Measurements from ENCODE around the gene MACF1. TPM values are rescaled to one million over a fixed set of nuclear protein-coding genes. Genes with fewer than 3 reads are reported as not detected.

Gene MACF1
- total RNA-seq, 2 donors from 2014 or later, result 263 to 280 TPM

GRCh38 chr1:39328095-39328494 lies 123.6 kb downstream of the MACF1 start:
- DNase-seq, result no peak
- intact Hi-C loops (cut with DNase I), result no loop called here
- ATAC-seq, result no peak

- ATAC-seq, result no peak
Measured at GRCh38 chr1:39328586-39329121, 124.2 kb downstream of the MACF1 start.

GRCh38 chr1:39331647-39332046 lies 127.2 kb downstream of the MACF1 start:
- intact Hi-C loops (cut with DNase I), result no loop called here
- ATAC-seq, result no peak
- DNase-seq, result no peak

More at GRCh38 chr1:39328586-39329121, 124.2 kb downstream of the MACF1 start:
- no peak for DNase-seq
- intact Hi-C loops (cut with DNase I), result no loop called here

- ATAC-seq, result peak in 1 of 2 donors; percentile 50
- no peak for DNase-seq
- intact Hi-C loops (cut with DNase I), result no loop called here
Measured at GRCh38 chr1:39332291-39332690, 127.8 kb downstream of the MACF1 start.

GRCh38 chr1:39332828-39333227 lies 128.3 kb downstream of the MACF1 start:
- no peak for ATAC-seq

GRCh38 chr1:39333296-39333695 lies 128.8 kb downstream of the MACF1 start:
- DNase-seq (no peak), ATAC-seq (no peak)
- intact Hi-C loops (cut with DNase I), result no loop called here

More at GRCh38 chr1:39332828-39333227, 128.3 kb downstream of the MACF1 start:
- intact Hi-C loops (cut with DNase I), result no loop called here
- no peak for DNase-seq

- no peak for DNase-seq
- intact Hi-C loops (cut with DNase I), result no loop called here
- ATAC-seq, result no peak
Measured at GRCh38 chr1:39335216-39335615, 130.7 kb downstream of the MACF1 start.

- no peak for ATAC-seq
- no peak for DNase-seq
- intact Hi-C loops (cut with DNase I), result no loop called here
Measured at GRCh38 chr1:39337067-39337466, 132.6 kb downstream of the MACF1 start.

- intact Hi-C loops (cut with DNase I), result no loop called here
- DNase-seq, result no peak
- ATAC-seq, result no peak
Measured at GRCh38 chr1:39342776-39343175, 138.3 kb downstream of the MACF1 start.

- ATAC-seq, result no peak
- DNase-seq, result no peak
- intact Hi-C loops (cut with DNase I), result no loop called here
Measured at GRCh38 chr1:39344394-39345154, 140.1 kb downstream of the MACF1 start.

GRCh38 chr1:39346872-39347271 lies 142.4 kb downstream of the MACF1 start:
- no peak for DNase-seq
- intact Hi-C loops (cut with DNase I), result no loop called here
- no peak for ATAC-seq

- ATAC-seq, result no peak
- intact Hi-C loops (cut with DNase I), result no loop called here
- no peak for DNase-seq
Measured at GRCh38 chr1:39348278-39348677, 143.8 kb downstream of the MACF1 start.

- DNase-seq (no peak), ATAC-seq (no peak)
- intact Hi-C loops (cut with DNase I), result no loop called here
Measured at GRCh38 chr1:39352881-39353280, 148.4 kb downstream of the MACF1 start.

GRCh38 chr1:39354572-39354971 lies 150.1 kb downstream of the MACF1 start:
- intact Hi-C loops (cut with DNase I), result no loop called here
- DNase-seq (no peak), ATAC-seq (no peak)

GRCh38 chr1:39358491-39358890 lies 154.0 kb downstream of the MACF1 start:
- intact Hi-C loops (cut with DNase I), result no loop called here
- DNase-seq (no peak), ATAC-seq (no peak)

- no peak for ATAC-seq
- intact Hi-C loops (cut with DNase I), result no loop called here
- no peak for DNase-seq
Measured at GRCh38 chr1:39359028-39359570, 154.6 kb downstream of the MACF1 start.

GRCh38 chr1:39360731-39361130 lies 156.2 kb downstream of the MACF1 start:
- intact Hi-C loops (cut with DNase I), result no loop called here
- ATAC-seq, result no peak

GRCh38 chr1:39361446-39361845 lies 157.0 kb downstream of the MACF1 start:
- intact Hi-C loops (cut with DNase I), result no loop called here

More at GRCh38 chr1:39360731-39361130, 156.2 kb downstream of the MACF1 start:
- no peak for DNase-seq

GRCh38 chr1:39363267-39363666 lies 158.8 kb downstream of the MACF1 start:
- intact Hi-C loops (cut with DNase I), result no loop called here
- no peak for ATAC-seq

More at GRCh38 chr1:39361446-39361845, 157.0 kb downstream of the MACF1 start:
- ATAC-seq, result no peak
- no peak for DNase-seq

GRCh38 chr1:39368045-39368444 lies 163.6 kb downstream of the MACF1 start:
- DNase-seq, result no peak
- intact Hi-C loops (cut with DNase I), result no loop called here
- no peak for ATAC-seq

More at GRCh38 chr1:39363267-39363666, 158.8 kb downstream of the MACF1 start:
- DNase-seq, result no peak

- ATAC-seq (no peak), DNase-seq (no peak)
- intact Hi-C loops (cut with DNase I), result no loop called here
Measured at GRCh38 chr1:39369565-39369964, 165.1 kb downstream of the MACF1 start.
